Endothelial cell of umbilical vein (primary cell): ENCODE data around the gene XYLT1.

Source experiments
- JUN ChIP-seq: IDR thresholded peaks from 2 replicates; pipeline ENCODE4 v1.6.1; 2011; ENCODE audit warnings: borderline replicate concordance, low read depth; ENCODE audit not compliant: insufficient read length, insufficient read depth
- POLR2A ChIP-seq: IDR thresholded peaks from 2 replicates; pipeline ENCODE4 v1.6.1; 2012; ENCODE audit warnings: low read depth, mild to moderate bottlenecking, control low read depth, low read length
- TF ChIP-seq, protein P1 (sequence below), 2 donors: IDR thresholded peaks; 1 replicate in 1 of 2; 2 replicates in 1 of 2; pipeline ENCODE4 v1.5.1; 2011; ENCODE audit warnings: low read length in 2 of 2, mild to moderate bottlenecking in 2 of 2, moderate library complexity in 2 of 2, control low read depth in 1 of 2, inconsistent platforms in 1 of 2, low read depth in 1 of 2; ENCODE audit not compliant: insufficient read depth in 1 of 2; ENCODE audit errors: extremely low read depth in 1 of 2

DNA sequence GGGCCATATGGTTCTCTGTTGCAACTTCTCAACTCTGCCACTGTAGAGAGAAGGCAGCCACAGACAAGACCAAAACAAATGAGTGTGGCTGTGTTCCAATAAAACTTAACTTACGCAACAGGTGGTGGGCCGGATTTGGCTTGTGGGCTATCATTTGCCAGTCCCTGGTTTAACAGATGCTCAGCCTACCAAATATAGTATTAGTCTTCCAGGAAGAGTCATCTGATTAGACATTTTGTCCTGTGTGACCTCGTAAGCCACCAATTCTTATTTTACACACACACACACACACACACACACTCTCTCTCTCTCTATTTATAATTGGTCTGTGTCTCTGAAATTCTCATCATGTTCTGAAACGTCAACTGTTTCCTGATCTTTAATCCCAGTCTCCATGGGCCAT lies 245.9 kb downstream of the XYLT1 start:
- TF ChIP-seq, protein P1, sequence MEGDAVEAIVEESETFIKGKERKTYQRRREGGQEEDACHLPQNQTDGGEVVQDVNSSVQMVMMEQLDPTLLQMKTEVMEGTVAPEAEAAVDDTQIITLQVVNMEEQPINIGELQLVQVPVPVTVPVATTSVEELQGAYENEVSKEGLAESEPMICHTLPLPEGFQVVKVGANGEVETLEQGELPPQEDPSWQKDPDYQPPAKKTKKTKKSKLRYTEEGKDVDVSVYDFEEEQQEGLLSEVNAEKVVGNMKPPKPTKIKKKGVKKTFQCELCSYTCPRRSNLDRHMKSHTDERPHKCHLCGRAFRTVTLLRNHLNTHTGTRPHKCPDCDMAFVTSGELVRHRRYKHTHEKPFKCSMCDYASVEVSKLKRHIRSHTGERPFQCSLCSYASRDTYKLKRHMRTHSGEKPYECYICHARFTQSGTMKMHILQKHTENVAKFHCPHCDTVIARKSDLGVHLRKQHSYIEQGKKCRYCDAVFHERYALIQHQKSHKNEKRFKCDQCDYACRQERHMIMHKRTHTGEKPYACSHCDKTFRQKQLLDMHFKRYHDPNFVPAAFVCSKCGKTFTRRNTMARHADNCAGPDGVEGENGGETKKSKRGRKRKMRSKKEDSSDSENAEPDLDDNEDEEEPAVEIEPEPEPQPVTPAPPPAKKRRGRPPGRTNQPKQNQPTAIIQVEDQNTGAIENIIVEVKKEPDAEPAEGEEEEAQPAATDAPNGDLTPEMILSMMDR (IDR thresholded peaks at IDR 0.05; ENCODE audit: extremely low read depth in 1 of 2, insufficient read depth in 1 of 2, low read depth in 1 of 2, low read length in 2 of 2) = no peak
- no peak for TF ChIP-seq POLR2A
- TF ChIP-seq JUN = no peak
